Activated T-helper 9 cell treated with anti-CD3 and anti-CD28 coated beads, Interleukin-2, amount 50 U/mL, for 16 hours (primary cell): ENCODE measurements around the gene RABEPK.
A peak's percentile ranks its signal among the peaks of the same experiment; 100 is the strongest.
"Not testable (repeated sequence)": the region's sequence is repeated elsewhere in the genome, so short reads cannot be mapped to it uniquely, and the experiment has no call there.

ENCODE experiments used
- DNase-seq: peaks from one replicate; pipeline ENCODE4 v3.0.0-alpha.2; 2020; ENCODE audit warnings: low read depth

Gene RABEPK

GRCh38 chr9:125200216-125201047 is at the start of gene RABEPK:
TSS of gene RABEPK (plus strand) at chr9:125200542. CDS start at chr9:125203014, 2,472 bp downstream.
- DNase-seq = peak; percentile 87

GRCh38 chr9:125151730-125152129 is 48.6 kb upstream of the RABEPK start:
- no peak for DNase-seq

GRCh38 chr9:125153712-125154367 is 46.5 kb upstream of the RABEPK start:
- DNase-seq = no peak

GRCh38 chr9:125156551-125156950 is 43.8 kb upstream of the RABEPK start:
- DNase-seq = no peak

- no peak for DNase-seq
Observed at GRCh38 chr9:125160750-125161149, 39.6 kb upstream of the RABEPK start.

- DNase-seq = no peak
Observed at GRCh38 chr9:125161284-125161918, 38.9 kb upstream of the RABEPK start.

GRCh38 chr9:125162891-125163290 is 37.5 kb upstream of the RABEPK start:
- DNase-seq = not testable (repeated sequence)

GRCh38 chr9:125166762-125167161 is 33.6 kb upstream of the RABEPK start:
- no peak for DNase-seq

GRCh38 chr9:125169895-125170294 is 30.4 kb upstream of the RABEPK start:
- no peak for DNase-seq

- no peak for DNase-seq
Observed at GRCh38 chr9:125172031-125172755, 28.1 kb upstream of the RABEPK start.

- no peak for DNase-seq
Observed at GRCh38 chr9:125176636-125177035, 23.7 kb upstream of the RABEPK start.

- no peak for DNase-seq
Observed at GRCh38 chr9:125177888-125178287, 22.5 kb upstream of the RABEPK start.

GRCh38 chr9:125179776-125180175 is 20.6 kb upstream of the RABEPK start:
- not testable (repeated sequence) for DNase-seq

- DNase-seq = no peak
Observed at GRCh38 chr9:125180876-125181275, 19.5 kb upstream of the RABEPK start.

GRCh38 chr9:125181756-125182155 is 18.6 kb upstream of the RABEPK start:
- not testable (repeated sequence) for DNase-seq

GRCh38 chr9:125183054-125183453 is 17.3 kb upstream of the RABEPK start:
- no peak for DNase-seq

GRCh38 chr9:125183561-125183960 is 16.8 kb upstream of the RABEPK start:
- DNase-seq = no peak

- peak; percentile 19 for DNase-seq
Observed at GRCh38 chr9:125189011-125189360, 11.4 kb upstream of the RABEPK start.

GRCh38 chr9:125189361-125190289 is 10.7 kb upstream of the RABEPK start, which contains the start of gene PPP6C:
TSS of gene PPP6C (minus strand) at chr9:125189803. CDS start at chr9:125189718, 85 bp downstream.
- peak; percentile 96 for DNase-seq

GRCh38 chr9:125190361-125190801 is 10.0 kb upstream of the RABEPK start:
- DNase-seq = no peak

- not testable (repeated sequence) for DNase-seq
Observed at GRCh38 chr9:125194466-125194865, 5.9 kb upstream of the RABEPK start.
